ENCODE measurements around the gene SOBP.
"Not testable (repeated sequence)": the region's sequence is repeated elsewhere in the genome, so short reads cannot be mapped to it uniquely, and the experiment has no call there.

Gene SOBP

GRCh38 chr6:107550906-107551305 lies 61.0 kb downstream of the SOBP start:
- no peak for DNase-seq

GRCh38 chr6:107553121-107553520 lies 63.2 kb downstream of the SOBP start:
- not testable (repeated sequence) for DNase-seq

GRCh38 chr6:107554326-107554725 lies 64.4 kb downstream of the SOBP start:
- DNase-seq: no peak

- no peak for DNase-seq
Measured at GRCh38 chr6:107554918-107555317, 65.0 kb downstream of the SOBP start.

GRCh38 chr6:107555449-107555848 lies 65.5 kb downstream of the SOBP start:
- DNase-seq: no peak

- DNase-seq: no peak
Measured at GRCh38 chr6:107556082-107556481, 66.2 kb downstream of the SOBP start.

- DNase-seq: no peak
Measured at GRCh38 chr6:107557698-107558097, 67.8 kb downstream of the SOBP start.

GRCh38 chr6:107560657-107561056 lies 70.7 kb downstream of the SOBP start:
- DNase-seq: no peak

- no peak for DNase-seq
Measured at GRCh38 chr6:107561306-107561705, 71.4 kb downstream of the SOBP start.

- no peak for DNase-seq
Measured at GRCh38 chr6:107563694-107564588, 74.0 kb downstream of the SOBP start.

GRCh38 chr6:107564589-107564951 lies 74.7 kb downstream of the SOBP start:
- no peak for DNase-seq

GRCh38 chr6:107565165-107565723 lies 75.3 kb downstream of the SOBP start:
- DNase-seq: no peak

GRCh38 chr6:107567643-107568042 lies 77.7 kb downstream of the SOBP start:
- no peak for DNase-seq

GRCh38 chr6:107569473-107569872 lies 79.6 kb downstream of the SOBP start:
- no peak for DNase-seq

- no peak for DNase-seq
Measured at GRCh38 chr6:107571354-107571753, 81.4 kb downstream of the SOBP start.

- DNase-seq: no peak
Measured at GRCh38 chr6:107572886-107573285, 83.0 kb downstream of the SOBP start.

- DNase-seq: no peak
Measured at GRCh38 chr6:107574856-107575255, 84.9 kb downstream of the SOBP start.

GRCh38 chr6:107576852-107577251 lies 86.9 kb downstream of the SOBP start:
- DNase-seq: no peak

- DNase-seq: no peak
Measured at GRCh38 chr6:107578642-107579341, 88.9 kb downstream of the SOBP start.

- DNase-seq: no peak
Measured at GRCh38 chr6:107579456-107580056, 89.6 kb downstream of the SOBP start.

- DNase-seq: no peak
Measured at GRCh38 chr6:107582086-107582485, 92.2 kb downstream of the SOBP start.

- no peak for DNase-seq
Measured at GRCh38 chr6:107584726-107585125, 94.8 kb downstream of the SOBP start.

GRCh38 chr6:107585815-107586435 lies 96.0 kb downstream of the SOBP start:
- DNase-seq: no peak
